ENCODE data around the gene SEMA4D.

SEMA4D gene

GRCh38 chr9:89462199-89462598 is 35.7 kb downstream of the SEMA4D start:
- no peak for DNase-seq

- no peak for DNase-seq
Observed at GRCh38 chr9:89461265-89461664, 36.6 kb downstream of the SEMA4D start.

- no peak for DNase-seq
Observed at GRCh38 chr9:89460551-89460950, 37.4 kb downstream of the SEMA4D start.

GRCh38 chr9:89458768-89459496 is 39.0 kb downstream of the SEMA4D start:
- DNase-seq, result no peak

- no peak for DNase-seq
Observed at GRCh38 chr9:89457376-89457855, 40.5 kb downstream of the SEMA4D start.

- DNase-seq, result no peak
Observed at GRCh38 chr9:89455356-89455824, 42.5 kb downstream of the SEMA4D start.

- DNase-seq, result no peak
Observed at GRCh38 chr9:89454498-89455355, 43.2 kb downstream of the SEMA4D start.

- DNase-seq, result no peak
Observed at GRCh38 chr9:89453452-89453851, 44.5 kb downstream of the SEMA4D start.

GRCh38 chr9:89452561-89452960 is 45.4 kb downstream of the SEMA4D start:
- DNase-seq, result no peak

GRCh38 chr9:89450213-89450612 is 47.7 kb downstream of the SEMA4D start:
- no peak for DNase-seq

GRCh38 chr9:89449261-89449671 is 48.6 kb downstream of the SEMA4D start:
- no peak for DNase-seq

- DNase-seq, result no peak
Observed at GRCh38 chr9:89448821-89449220, 49.1 kb downstream of the SEMA4D start.

GRCh38 chr9:89448381-89448780 is 49.5 kb downstream of the SEMA4D start:
- no peak for DNase-seq

GRCh38 chr9:89447416-89447815 is 50.5 kb downstream of the SEMA4D start:
- DNase-seq, result no peak

- no peak for DNase-seq
Observed at GRCh38 chr9:89446961-89447310, 51.0 kb downstream of the SEMA4D start.

- no peak for DNase-seq
Observed at GRCh38 chr9:89446261-89446960, 51.5 kb downstream of the SEMA4D start.

GRCh38 chr9:89445801-89446251 is 52.1 kb downstream of the SEMA4D start:
- no peak for DNase-seq

- no peak for DNase-seq
Observed at GRCh38 chr9:89444925-89445765, 52.8 kb downstream of the SEMA4D start.

GRCh38 chr9:89444274-89444673 is 53.6 kb downstream of the SEMA4D start:
- no peak for DNase-seq

GRCh38 chr9:89442981-89443814 is 54.7 kb downstream of the SEMA4D start:
- DNase-seq, result no peak

- no peak for DNase-seq
Observed at GRCh38 chr9:89442501-89442978, 55.4 kb downstream of the SEMA4D start.

Measured in NCI-H146 (cell line).